HG02571 (cell line): ENCODE measurements around the gene INTS11.
A peak's percentile ranks its signal among the peaks of the same experiment; 100 is the strongest.

Source experiments
- ATAC-seq: cut with Tn5 transposase; IDR thresholded peaks from one replicate; pipeline ENCODE4 v1.9.1; 2021; ENCODE audit warnings: mild to moderate bottlenecking, moderate library complexity; ENCODE audit not compliant: unreplicated experiment

INTS11 gene

DNA sequence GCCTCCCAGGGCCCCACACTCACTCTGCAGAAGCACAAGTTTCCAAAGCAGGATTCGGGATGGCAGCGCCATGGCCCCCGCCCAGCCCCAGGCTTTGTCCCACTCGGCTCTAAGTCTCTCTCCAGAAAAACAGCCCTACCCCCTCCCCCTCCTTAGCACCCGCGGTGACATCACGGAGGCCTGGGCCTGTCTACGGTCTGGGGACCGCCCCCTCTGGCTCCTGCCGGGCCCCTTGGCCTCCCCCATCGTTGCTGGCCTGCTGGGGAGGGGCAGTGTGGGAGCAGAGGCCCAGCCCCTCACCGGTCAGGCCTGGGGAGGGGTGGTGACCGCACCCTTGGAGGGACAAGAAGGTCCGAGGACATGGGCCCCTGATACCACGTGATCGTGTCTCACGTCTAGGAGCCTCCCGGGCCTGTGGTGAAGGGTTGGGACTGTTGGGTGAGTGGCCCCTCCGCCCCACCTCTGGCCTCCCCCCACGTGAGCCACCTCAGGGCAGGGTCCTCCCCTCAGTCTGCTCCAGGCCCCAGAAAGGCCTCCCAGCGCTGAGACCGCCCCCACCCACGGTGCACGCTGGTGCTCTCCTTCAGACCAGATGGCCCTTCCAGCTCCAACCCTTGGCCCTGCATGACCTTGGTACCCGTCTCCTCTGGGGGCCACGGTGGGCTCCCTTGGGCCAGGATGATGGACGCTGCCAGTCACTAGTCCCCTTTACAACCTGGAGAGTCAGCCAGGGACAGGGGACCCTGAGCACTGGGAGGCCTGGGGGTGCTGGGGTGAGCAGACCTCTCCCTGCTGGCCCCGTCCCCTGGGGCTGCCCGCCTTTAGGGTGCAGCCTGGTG is 34.2 kb upstream of the INTS11 start, which contains the start of gene MXRA8:
Gene MXRA8 (minus strand): TSS at position 123 of the 839 bp plus-strand sequence. CDS start 51 bp downstream, at position 72.
- ATAC-seq: no peak

DNA sequence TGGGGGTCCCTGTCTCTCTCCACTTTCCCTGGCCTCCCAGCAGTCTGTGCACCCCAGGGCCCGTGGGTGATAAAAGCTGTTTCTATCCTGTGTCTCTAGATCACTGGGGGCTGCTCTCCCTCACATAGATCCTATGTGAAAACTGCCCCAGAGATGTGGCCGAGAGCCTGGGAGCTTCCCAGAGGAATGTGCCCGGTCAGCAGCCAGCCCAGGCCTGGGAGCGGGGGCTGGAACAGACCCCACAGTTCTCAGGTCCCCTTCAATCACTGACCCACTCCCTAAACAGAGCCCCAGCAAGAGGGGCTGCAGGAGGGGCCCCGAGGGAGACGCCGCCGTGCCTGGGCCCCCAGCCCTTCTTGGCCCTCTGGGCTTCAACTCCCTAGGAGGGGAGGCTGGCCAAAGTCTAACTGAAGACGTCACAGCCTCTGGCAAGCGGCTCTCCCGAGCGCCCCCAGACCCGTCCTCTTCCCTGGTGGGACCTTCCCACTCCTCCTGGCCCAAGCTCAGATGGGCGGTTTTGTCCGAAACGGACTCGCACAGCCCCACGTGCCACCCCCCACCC is 33.5 kb upstream of the INTS11 start:
- ATAC-seq: no peak

DNA sequence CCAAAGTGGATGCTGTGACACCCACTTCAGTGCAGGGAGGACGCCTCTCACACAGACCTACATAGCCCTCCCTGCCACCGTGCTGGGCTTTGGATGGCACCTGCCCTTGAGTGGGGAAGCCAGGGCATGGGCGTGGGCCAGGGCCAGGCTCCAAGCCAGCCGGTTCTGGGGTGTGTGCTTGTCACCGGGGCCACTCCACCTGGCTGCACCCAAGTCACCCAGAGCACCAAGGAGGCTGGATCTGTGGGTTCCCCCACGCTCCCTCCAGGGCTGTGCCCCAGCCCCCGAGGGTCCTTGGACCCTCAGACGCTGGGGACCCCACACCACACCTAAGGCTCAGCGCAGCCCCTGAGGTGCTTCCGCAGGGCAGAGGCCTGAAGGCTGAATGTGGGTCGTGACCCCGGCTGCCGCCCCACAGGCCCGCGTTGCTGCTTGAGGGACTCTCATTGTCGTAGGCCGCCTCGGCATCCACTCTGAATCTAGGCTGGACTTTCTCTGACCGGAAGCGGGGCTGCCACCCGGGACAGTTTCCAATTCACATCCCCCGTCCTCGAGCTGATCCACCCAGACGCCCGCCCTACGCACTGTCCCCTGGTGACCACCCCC is 32.4 kb upstream of the INTS11 start:
- no peak for ATAC-seq

DNA sequence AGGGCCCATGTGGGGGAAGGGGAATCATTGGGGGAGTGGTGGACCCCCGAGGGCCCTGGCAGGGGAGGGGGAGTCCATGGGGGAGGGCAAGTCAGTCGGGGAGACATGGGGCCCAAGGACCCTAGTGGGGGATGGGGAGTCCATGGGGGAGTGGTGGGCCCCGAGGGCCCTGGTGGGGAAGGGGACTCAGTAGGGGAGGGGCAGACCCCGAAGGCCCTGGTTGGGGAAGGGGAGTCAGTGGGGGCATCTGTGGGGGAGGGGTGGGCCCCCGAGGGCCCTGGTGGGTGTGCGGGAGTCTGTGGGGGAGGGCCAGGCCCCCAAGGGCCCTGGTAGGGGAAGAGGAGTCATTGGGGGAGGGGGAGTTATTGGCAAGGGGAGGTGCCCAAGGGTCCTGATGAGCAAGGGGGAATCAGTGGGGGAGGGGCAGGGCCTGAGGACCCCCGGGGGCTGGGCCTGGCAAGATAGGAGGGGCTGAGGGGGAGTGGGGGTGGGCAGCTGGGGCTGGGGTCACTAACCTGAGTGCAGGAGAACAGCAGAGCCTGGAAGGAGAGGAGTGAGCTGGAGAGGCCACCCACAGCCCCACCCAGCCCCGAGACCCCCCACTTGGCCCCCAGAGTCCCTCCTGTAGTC is 31.8 kb upstream of the INTS11 start:
- ATAC-seq: no peak

DNA sequence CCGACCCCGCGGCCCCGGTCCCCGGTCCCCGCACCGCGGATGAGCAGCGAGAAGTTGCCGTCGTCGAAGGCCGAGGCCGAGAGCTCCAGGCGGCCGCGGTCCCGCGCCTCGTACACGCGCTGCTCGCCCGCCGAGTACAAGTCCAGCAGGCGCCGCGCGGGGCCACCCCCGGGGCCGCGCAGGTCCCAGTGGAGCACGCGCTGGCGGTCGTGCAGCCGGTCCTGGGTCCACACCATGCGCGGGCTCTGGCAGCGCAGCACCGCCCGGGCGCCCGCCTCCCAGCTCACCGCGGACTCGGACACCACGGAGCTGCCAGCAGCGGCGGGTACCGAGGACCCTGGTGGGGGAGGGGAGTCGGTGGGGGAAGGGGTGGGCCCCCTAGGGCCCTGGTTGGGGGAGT is 31.0 kb upstream of the INTS11 start:
- no peak for ATAC-seq

DNA sequence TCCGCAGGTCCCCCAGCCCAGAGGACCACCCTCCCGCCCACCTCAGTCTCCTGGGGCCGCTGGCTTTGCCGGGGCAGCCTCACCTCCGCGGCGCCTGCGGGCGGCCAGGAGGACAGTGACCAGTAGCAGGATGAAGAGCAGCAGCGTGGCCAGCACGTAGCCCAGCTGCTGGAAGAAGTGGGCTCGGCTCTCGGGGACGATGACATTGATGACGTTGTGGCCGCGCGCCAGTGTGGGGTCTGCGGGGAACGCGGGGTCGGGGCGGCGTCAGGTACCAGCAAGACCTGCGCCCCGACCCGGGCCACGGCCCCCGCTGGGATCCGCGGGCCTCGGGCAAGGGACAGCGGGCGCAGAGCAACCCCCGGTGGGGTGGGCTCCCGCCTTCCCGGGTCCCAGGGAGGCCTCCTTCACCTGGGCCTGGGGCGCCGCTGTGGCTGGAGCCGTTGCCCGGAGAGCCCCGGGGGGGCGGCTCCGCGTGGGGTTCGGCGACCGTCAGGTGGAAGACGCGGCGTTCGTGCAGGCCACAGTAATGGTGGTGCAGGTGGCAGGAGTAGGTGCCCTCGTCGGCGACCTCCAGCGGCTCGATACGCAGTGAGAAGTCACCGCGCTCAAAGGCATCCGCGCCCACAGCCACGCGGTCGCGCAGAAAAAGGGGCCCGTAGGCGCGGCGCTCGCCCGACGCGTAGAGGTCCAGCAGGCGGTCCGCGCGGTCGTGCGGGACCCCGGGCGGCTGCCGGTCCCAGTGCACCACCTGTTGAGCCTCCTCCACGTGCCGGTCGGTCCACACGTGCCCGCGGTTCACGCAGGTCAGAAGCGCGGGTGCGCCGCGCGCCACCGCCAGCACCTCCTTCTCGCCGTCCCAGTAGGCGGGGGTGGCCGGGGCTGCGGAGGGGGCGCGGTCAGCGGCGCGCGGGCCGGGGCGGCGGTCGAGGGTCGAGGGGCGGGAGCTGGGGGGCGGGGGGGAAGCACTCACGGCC is 30.1 kb upstream of the INTS11 start:
- no peak for ATAC-seq

DNA sequence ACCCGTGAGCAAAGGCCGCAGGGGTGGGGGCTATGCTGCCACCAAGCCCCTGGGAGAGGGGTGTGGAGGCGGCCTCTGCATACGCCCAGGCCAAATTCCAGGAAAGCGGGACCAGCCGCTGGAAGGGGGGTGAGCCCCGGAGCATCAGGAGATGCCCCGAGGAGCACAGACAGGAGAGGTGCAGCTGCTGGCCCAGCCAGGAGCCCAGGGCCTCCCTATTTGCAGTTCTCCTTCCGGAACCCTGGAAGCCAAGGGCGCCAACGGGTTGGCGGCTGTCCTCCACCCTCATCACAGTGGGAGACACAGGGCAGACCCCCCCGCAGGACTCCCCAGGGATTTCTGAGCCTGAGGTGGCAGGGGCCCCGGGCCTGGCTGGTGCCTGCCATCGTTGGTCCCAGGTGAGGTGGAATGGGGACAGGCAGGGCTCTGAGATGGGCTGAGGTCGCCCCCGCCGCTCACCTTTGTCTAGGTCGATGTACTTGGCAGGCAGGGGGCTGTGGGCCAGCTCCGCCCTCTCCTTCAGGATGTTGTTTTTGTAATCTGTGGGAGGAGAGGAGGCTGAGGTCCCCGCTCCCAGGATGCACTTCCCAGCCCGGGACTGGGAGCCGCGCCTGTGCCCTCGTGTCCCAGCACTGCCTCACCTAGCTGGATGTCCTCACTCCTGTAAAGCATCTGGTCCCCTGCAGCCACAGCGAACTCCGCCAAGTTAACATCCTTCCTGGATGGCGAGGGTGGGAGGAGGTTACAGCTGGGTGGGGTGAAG is 29.1 kb upstream of the INTS11 start:
- no peak for ATAC-seq

DNA sequence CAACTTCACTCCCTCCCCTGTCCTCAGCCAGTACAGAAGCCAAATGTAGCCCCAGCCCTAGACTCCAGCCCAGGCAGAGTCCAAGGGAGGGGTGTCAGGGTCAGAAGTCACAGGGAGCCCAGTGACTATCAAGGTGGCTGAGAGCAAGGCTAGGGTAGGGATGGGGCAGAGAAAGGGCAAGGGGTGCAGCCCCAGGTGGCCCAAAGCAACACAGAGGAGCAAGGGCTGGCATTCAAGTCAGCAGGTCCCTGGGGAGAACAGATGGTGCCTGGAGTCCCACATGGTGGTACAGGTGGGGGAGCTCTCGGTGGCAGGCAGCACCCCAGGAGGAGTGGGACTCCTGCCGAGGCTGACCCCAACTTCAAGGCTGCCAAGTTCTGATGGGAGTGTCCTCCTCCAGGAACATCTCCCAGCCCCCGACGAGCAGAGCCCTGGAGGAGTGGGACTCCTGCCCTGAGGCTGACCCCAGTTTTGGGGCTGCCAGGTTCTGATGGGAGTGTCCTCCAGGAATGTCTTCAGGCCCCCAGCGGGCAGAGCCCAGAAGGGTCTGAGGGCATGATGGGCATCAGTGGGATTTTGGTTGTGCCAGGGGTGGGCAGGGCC is 28.4 kb upstream of the INTS11 start:
- no peak for ATAC-seq

DNA sequence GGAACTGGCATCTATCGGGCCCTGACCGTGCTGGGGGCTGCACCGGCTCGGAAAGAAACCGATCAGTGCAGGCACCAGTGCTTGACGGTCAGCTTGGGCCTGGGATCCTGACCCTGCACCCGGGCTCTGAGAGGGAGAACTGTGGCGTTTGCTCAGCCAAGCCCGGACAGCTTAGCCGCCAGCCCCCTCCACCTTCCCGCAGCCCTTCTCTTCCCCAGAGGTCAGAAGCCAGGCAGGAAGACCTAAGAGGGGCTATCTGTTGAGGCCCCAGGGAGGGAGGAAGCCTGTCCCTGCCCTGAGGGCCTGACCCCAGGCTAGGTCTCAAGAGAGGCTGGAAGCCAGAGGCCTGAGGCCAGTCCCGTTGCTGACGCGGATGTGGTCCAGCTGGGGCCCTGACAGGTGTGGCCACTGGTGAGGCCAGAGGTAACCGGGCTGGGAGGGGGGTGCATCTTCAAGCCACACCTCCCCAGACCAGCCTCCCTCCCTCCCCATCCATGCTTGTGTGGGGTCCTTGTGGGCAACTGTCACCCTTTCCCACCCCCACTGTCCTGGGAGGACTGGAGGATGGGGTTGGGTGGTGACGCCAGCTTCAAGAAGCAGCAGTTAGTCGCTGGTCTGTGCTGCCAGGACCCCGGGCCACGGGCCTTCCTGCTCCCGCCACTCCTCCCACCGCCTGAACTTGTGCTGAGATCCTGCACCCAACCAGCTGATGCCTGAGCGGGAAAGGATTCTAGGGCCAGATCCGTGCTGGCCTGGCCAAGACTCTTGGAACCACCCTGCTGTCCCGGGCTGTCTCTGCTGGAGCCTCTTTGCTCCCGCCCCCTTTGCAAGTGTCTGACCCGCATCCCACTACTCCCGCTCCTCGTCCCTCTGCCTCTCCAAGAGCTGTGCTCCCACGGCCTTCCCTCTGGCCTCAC is 27.3 kb upstream of the INTS11 start:
- no peak for ATAC-seq

DNA sequence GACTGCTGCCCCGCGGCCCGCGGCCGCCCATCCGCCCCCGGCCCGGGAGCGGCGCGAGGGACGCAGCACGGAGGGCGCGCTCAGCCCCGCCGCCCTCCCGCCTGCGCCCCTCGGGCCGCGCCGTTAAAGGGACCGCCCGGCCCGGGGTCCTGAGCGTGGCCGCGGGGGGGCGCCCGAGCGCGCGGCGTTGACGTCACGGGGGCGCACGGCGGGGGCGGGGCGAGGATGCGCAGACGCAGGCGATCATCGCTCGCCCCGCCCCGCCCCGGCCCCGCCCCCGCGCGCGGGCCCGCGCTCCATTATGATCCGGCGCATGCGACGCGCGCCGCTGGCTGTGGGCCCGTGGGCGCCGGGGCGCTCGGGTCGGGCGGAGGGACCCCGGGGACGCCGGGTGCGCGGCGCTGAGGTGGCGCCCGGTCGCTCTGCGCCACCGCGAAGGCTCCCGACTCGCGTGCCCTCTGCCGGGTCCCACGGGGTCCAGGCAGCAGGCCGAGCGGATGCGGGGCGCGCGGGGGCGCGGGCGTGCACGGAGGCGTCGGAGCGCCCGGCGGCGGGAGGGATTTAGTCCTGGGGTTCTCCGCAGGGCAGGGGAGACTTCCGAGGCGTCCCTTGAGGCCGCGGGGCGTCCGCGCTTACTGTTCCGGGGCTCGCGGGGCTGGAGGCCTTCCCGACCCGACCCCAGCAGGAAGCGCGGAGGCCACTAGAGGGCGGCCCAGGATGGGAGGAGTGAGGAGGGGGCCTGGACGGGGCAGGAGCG is 25.0 kb upstream of the INTS11 start, which contains the start of gene DVL1:
Gene DVL1 (minus strand): TSS at position 163 of the 757 bp plus-strand sequence. CDS start 353 bp downstream, outside the sequence.
- ATAC-seq: peak; percentile 41

DNA sequence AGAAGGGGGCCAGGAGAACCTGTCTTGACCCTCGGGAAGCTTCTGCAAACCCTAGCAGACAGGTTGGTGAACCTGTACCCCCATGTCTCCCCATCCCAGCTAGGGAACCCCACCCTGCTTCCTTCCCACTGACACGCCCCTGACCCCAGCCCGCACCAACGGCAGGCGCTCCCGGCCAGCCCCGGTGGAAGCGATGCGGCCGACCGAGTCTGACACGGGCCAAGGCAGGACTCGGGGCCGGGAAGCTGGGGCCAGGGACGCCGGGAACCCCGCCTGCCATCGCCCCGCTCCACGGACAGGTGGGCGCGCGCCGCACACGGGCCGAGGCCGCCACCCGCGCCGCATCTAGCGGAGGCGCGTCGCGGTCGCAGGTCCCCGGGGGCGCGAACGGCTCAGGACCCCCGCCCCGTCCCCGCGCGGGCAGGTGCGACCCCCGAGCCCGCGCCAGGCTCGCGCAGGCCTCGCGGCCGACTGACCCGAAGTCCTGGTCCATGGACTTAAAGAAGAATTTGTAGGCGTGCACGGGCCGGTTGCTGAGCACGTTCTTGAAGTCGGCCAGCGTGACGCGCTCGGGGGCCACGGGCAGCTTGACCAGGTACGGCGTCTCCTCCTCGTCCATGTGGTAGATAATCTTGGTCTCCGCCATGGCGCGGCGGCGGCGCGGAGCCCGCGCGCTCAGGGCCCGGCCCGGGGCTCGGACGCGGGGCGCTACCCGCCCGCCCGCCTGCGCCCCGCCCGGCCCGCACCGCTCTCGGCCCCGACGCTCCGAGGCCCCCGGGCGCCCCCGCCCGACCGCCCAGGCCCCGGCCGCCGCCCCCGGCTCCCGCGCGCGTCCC is 24.2 kb upstream of the INTS11 start:
- peak; percentile 20 for ATAC-seq

DNA sequence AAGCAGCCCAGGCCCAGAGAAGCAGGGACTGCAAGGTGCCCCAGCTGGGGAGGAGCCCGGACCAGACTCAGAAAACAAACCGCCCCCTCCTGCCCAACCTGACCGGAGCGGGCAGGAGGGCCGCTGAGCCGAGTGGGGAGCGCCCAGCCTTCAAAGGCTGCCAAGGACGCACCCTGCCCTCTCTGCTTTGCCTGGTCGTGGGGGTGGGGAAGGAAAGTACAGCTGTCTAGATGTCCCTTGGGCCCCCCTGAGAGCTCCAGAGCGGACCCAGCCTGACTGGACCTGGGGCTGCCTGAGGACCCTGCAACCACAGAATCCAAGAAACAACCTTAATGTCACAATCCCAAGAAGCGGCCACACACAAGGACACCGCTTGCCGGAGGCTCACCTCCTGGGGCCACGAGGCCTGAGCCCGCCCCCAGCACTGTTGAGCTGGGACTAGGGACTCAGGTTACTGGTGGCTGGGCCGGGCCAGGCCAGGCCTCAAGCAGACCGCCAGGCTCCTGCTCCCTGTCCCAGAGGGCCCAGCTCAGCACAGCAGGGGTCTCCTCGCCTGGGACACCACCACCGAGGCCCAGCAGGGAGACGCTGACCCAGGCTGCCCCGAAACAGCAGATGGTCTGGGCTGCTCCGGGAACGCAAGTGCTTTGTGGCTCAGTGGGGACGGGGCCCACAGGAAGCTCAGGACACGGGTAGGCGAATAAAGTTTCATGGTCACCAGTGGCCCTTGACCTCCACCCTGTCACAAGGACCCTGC is 23.4 kb upstream of the INTS11 start:
- ATAC-seq: no peak

DNA sequence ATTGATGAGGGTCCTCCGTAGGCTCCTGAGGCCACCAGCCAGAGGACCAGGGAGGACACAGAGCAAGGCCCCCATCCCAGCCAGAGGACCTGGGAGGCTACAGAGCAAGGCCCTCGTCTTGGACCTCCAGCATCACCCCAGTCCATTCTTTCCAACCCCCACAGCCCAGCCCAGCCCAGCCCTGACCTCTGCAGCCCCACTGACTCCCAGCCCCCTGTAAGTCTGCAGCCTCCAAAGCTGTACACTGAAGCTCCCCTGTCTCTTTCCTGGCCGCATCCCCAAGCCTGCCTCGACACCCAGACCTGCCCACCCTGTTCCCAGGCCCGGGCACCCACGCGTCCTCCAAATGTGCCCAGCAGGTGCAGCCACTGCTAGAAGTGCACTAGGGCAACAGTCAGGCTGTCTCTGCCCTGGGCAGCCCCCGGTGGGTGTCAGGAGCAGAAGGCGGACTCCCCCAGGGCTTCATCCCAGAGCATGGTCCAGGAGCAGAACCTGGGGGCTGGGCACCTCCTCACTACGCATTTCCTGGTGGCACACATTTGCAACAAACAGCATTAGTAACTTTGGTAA is 22.7 kb upstream of the INTS11 start:
- no peak for ATAC-seq

DNA sequence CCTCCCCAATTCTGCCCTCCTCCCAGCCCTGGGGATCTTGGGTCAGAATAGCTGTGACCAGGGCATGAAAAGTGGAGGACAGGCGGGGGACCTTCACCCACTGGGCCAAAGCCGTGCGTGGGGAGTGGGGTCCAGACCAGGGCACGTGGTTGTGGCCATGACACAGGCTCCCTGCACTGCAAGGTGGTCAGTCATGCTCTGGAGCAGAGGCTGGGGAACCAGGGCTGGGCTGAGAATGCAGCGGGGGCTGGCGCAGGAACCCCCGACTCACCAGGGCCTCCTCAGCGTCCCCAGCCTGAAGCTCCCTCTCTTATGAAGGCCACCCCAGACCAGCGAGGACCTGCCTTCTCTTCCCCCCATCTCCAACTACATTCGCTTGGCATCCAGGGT is 22.0 kb upstream of the INTS11 start:
- no peak for ATAC-seq

DNA sequence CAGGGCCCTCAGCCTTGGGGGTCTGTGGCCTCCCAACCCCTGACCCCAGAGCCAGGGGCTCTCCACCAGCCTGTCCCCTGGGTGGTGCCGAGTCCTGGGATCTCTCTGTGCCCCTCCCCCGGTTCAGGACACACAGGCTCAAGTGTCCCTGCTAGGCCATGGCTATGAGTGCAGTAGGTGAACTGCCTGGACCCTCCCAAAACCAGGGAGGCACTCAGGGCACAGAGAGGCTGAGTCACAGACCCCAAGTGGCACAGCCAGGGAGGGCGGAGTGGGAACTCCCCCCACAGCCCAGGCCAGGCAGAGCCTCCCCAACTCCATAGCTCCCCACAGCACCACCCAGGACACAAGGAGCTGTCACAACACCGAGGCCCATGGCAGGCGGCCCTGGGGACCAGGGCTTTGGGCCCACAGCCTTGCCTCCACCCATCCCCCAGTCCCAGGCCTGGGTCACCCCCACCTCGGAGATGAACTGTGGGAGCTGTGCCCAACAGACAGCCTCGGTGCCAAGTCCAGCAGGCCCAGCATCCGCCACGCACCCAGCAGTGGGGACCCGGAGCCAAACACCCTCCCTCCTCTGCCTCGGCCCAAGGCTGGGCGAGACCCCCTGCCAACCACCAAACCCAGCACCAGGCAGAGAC is 21.5 kb upstream of the INTS11 start:
- no peak for ATAC-seq
